Measurements from ENCODE around the gene ALLC.
"Not testable (repeated sequence)": the region's sequence is repeated elsewhere in the genome, so short reads cannot be mapped to it uniquely, and the experiment has no call there.

The ALLC gene

GRCh38 chr2:3626118-3626811, 31.7 kb upstream of the ALLC start:
- DNase-seq (ENCODE audit: low read depth in 2 of 2): no peak

GRCh38 chr2:3626812-3627499, 31.0 kb upstream of the ALLC start:
- DNase-seq (ENCODE audit: low read depth in 2 of 2): no peak

- no peak for DNase-seq (ENCODE audit: low read depth in 2 of 2)
Observed at GRCh38 chr2:3627500-3628100, 30.4 kb upstream of the ALLC start.

GRCh38 chr2:3628241-3628679, 29.7 kb upstream of the ALLC start:
- no peak for DNase-seq (ENCODE audit: low read depth in 2 of 2)

- no peak for DNase-seq (ENCODE audit: low read depth in 2 of 2)
Observed at GRCh38 chr2:3628800-3629199, 29.2 kb upstream of the ALLC start.

GRCh38 chr2:3630631-3631030, 27.4 kb upstream of the ALLC start:
- DNase-seq (ENCODE audit: low read depth in 2 of 2): no peak

- no peak for DNase-seq (ENCODE audit: low read depth in 2 of 2)
Observed at GRCh38 chr2:3631161-3631850, 26.7 kb upstream of the ALLC start.

- no peak for DNase-seq (ENCODE audit: low read depth in 2 of 2)
Observed at GRCh38 chr2:3631851-3632659, 25.9 kb upstream of the ALLC start.

GRCh38 chr2:3633089-3633981, 24.7 kb upstream of the ALLC start:
- no peak for DNase-seq (ENCODE audit: low read depth in 2 of 2)

- no peak for DNase-seq (ENCODE audit: low read depth in 2 of 2)
Observed at GRCh38 chr2:3633982-3634595, 23.9 kb upstream of the ALLC start.

GRCh38 chr2:3634596-3635121, 23.3 kb upstream of the ALLC start:
- DNase-seq (ENCODE audit: low read depth in 2 of 2): no peak

GRCh38 chr2:3635171-3635974, 22.6 kb upstream of the ALLC start:
- DNase-seq (ENCODE audit: low read depth in 2 of 2): no peak

- DNase-seq (ENCODE audit: low read depth in 2 of 2): not testable (repeated sequence)
Observed at GRCh38 chr2:3635975-3636327, 22.0 kb upstream of the ALLC start.

GRCh38 chr2:3636586-3637310, 21.3 kb upstream of the ALLC start:
- DNase-seq (ENCODE audit: low read depth in 2 of 2): no peak

GRCh38 chr2:3637311-3637675, 20.7 kb upstream of the ALLC start:
- DNase-seq (ENCODE audit: low read depth in 2 of 2): no peak

- no peak for DNase-seq (ENCODE audit: low read depth in 2 of 2)
Observed at GRCh38 chr2:3637692-3638455, 20.1 kb upstream of the ALLC start.

GRCh38 chr2:3638456-3638810, 19.6 kb upstream of the ALLC start:
- no peak for DNase-seq (ENCODE audit: low read depth in 2 of 2)

All from fibroblast of skin of left quadriceps (primary cell).